K562 (cell line): ENCODE measurements around the gene U2AF1L4. TPM values are rescaled to one million over a fixed set of nuclear protein-coding genes. Genes with fewer than 3 reads are reported as not detected.

Experiments used
- ATAC-seq: fragments of 200-7000 bp; cut with Tn5 transposase; 3 replicates; pipeline ENCODE4 v1.9.1; 2020; ENCODE audit warnings: moderate library complexity
- BruUV-seq: library from RNA; stranded (reverse); fragments of 400-500 nt; replicated peaks from 2 replicates; lab custom pipeline; 2021; lab: Mats Ljungman, UMichigan
- CTCF ChIA-PET: fragments of 300-600 bp; formaldehyde crosslinking; extraction: SDS; loops from one replicate; lab custom pipeline; 2021; ENCODE audit warnings: low intra/inter-chr PET ratio; lab: Yijun Ruan, JAX
- POLR2A ChIA-PET: fragments of 300-600, 350-650 bp; sonication (Branson Sonifier 250); formaldehyde crosslinking; extraction: SDS; loops from one replicate; lab custom pipeline; 2021; ENCODE audit warnings: antibody characterized with exemption, inconsistent platforms; lab: Yijun Ruan, JAX
- DNase-seq, 4 experiments: peaks; one replicate each; pipeline versions ENCODE4 v3.0.0 to v3.0.0-alpha.2; 2011 to 2018; ENCODE audit warnings: low spot score in 3 of 4, mixed read lengths in 3 of 4; ENCODE audit errors: extremely low read depth in 1 of 4
- FAIRE-seq: peaks from 2 replicates; lab custom pipeline; 2011; peaks lifted over from hg19 to GRCh38; lab: Jason Lieb, UNC
- H2AFZ ChIP-seq: 2 replicates; pipeline ENCODE4 v1.6.0; 2011; ENCODE audit warnings: low read depth, low read length, control low read depth, inconsistent platforms
- H3K27ac ChIP-seq: fragments of 200-600 bp; 3 replicates; pipeline ENCODE4 v1.8.0; 2011; ENCODE audit warnings: low read depth, mild to moderate bottlenecking, control low read depth, inconsistent platforms, low read length, moderate library complexity, mixed read lengths; ENCODE audit errors: extremely low read depth
- H3K27me3 ChIP-seq, 2 experiments: fragments of 300-600 bp in 1 of 2; 2 replicates in 1 of 2; 3 replicates in 1 of 2; pipeline versions ENCODE4 v1.6.0 to v1.8.0; 2011; ENCODE audit warnings: inconsistent platforms in 2 of 2, low read length in 2 of 2, mild to moderate bottlenecking in 1 of 2, mixed read lengths in 1 of 2, moderate library complexity in 1 of 2; ENCODE audit not compliant: control insufficient read depth in 2 of 2, insufficient read depth in 2 of 2
- H3K36me3 ChIP-seq: fragments of 300-600 bp; 3 replicates; pipeline ENCODE4 v1.8.0; 2011; ENCODE audit warnings: mild to moderate bottlenecking, low read length, inconsistent platforms; ENCODE audit not compliant: control insufficient read depth, insufficient read depth
- H3K4me1 ChIP-seq, 2 experiments: fragments of 200-600 bp in 1 of 2; replicated peaks in 1 of 2; 2 replicates in 1 of 2; 3 replicates in 1 of 2; pipeline versions ENCODE4 v1.5.1 to v1.8.0; 2011; ENCODE audit warnings: inconsistent platforms in 2 of 2, low read length in 2 of 2, mild to moderate bottlenecking in 1 of 2, mixed read lengths in 1 of 2, moderate library complexity in 1 of 2; ENCODE audit not compliant: control insufficient read depth in 2 of 2, insufficient read depth in 2 of 2
- H3K4me2 ChIP-seq: 2 replicates; pipeline ENCODE4 v1.6.1; 2011; ENCODE audit warnings: low read length, control low read depth, inconsistent platforms, mixed read lengths; ENCODE audit not compliant: insufficient read depth
- H3K4me3 ChIP-seq: fragments of 200-600 bp; sonication (generic), shearing (Covaris generic); 2 replicates; pipeline ENCODE4 v1.5.1; 2016; ENCODE audit warnings: control low read depth, inconsistent platforms
- H3K79me2 ChIP-seq: fragments of 200-600 bp; 3 replicates; pipeline ENCODE4 v1.8.0; 2011; ENCODE audit warnings: low read length, inconsistent platforms; ENCODE audit not compliant: control insufficient read depth, insufficient read depth
- H3K9ac ChIP-seq, 2 experiments: 2 replicates each; pipeline versions ENCODE4 v1.6.0 to v1.6.1; 2011; ENCODE audit warnings: low read depth in 2 of 2, low read length in 2 of 2, control low read depth in 1 of 2, inconsistent platforms in 1 of 2, mild to moderate bottlenecking in 1 of 2, mixed read lengths in 1 of 2; ENCODE audit not compliant: insufficient read depth in 1 of 2
- H3K9me1 ChIP-seq: one replicate; pipeline ENCODE4 v1.6.0; 2011; ENCODE audit warnings: inconsistent platforms, mild to moderate bottlenecking, low read length, moderate library complexity; ENCODE audit not compliant: control insufficient read depth, insufficient read depth
- H3K9me3 ChIP-seq: replicated peaks from 2 replicates; pipeline ENCODE4 v1.5.1; 2011; ENCODE audit warnings: low read depth, low read length, inconsistent platforms; ENCODE audit not compliant: control insufficient read depth, insufficient read depth
- H4K20me1 ChIP-seq: replicated peaks from 2 replicates; pipeline ENCODE4 v1.6.1; 2011; ENCODE audit warnings: low read length, inconsistent platforms, mixed read lengths; ENCODE audit not compliant: control insufficient read depth, insufficient read depth
- CBX5 ChIP-seq: IDR thresholded peaks from 2 replicates; pipeline ENCODE4 v1.6.1; 2014; ENCODE audit warnings: low read depth, borderline replicate concordance
- E2F3 ChIP-seq: fragments of 250-450 bp; sonication (Bioruptor Pico); IDR thresholded peaks from 2 replicates; pipeline ENCODE4 v1.4.0; 2020; ENCODE audit warnings: mild to moderate bottlenecking
- EP400 ChIP-seq: fragments of 450-650 bp; IDR thresholded peaks from 2 replicates; pipeline ENCODE4 v1.6.1; 2017; ENCODE audit warnings: antibody characterized with exemption, mild to moderate bottlenecking, moderate library complexity
- HSF4 ChIP-seq: fragments of 250-450 bp; sonication (Bioruptor Pico); IDR thresholded peaks from 2 replicates; pipeline ENCODE4 v2.1.2; 2022; ENCODE audit warnings: mild to moderate bottlenecking, moderate library complexity, borderline replicate concordance
- MAX ChIP-seq: sonication (generic); formaldehyde crosslinking; IDR thresholded peaks from 2 replicates; pipeline ENCODE4 v1.9.0; 2022; ENCODE audit warnings: mild to moderate bottlenecking, missing genetic modification reagents
- MNT ChIP-seq, 2 experiments: fragments of 450-650 bp; conservative IDR thresholded peaks; 2 replicates each; pipeline ENCODE4 v1.6.1; 2017; ENCODE audit warnings: mild to moderate bottlenecking in 2 of 2, moderate library complexity in 2 of 2
- POLR2AphosphoS2 ChIP-seq: IDR thresholded peaks from 2 replicates; pipeline ENCODE4 v1.6.1; 2012; ENCODE audit warnings: low read length, improper control_type of control experiment
- RBFOX2 ChIP-seq: fragments of 200-400 bp; formaldehyde crosslinking; IDR thresholded peaks from 2 replicates; pipeline ENCODE4 v1.6.1; 2017; ENCODE audit warnings: low read depth, mild to moderate bottlenecking, low read length, moderate library complexity
- SRSF7 ChIP-seq: fragments of 200-400 bp; formaldehyde crosslinking; optimal IDR thresholded peaks from 2 replicates; pipeline ENCODE3; 2017; ENCODE audit warnings: mild to moderate bottlenecking, low read depth, low read length
- THRB ChIP-seq: fragments of 450-650 bp; formaldehyde crosslinking; conservative IDR thresholded peaks from 2 replicates; pipeline ENCODE4 v1.4.0; 2022; ENCODE audit warnings: mild to moderate bottlenecking, missing genetic modification characterization
- USF2 ChIP-seq: sonication (generic); formaldehyde crosslinking; IDR thresholded peaks from 2 replicates; pipeline ENCODE4 v1.5.0; 2020; ENCODE audit warnings: missing genetic modification reagents
- ZBTB9 ChIP-seq: fragments of 450-650 bp; formaldehyde crosslinking; IDR thresholded peaks from 2 replicates; pipeline ENCODE4 v1.4.0; 2020; ENCODE audit warnings: mild to moderate bottlenecking, moderate library complexity
- ZNF695 ChIP-seq: fragments of 450-650 bp; formaldehyde crosslinking; IDR thresholded peaks from 2 replicates; pipeline ENCODE4 v1.4.0; 2020; ENCODE audit warnings: mild to moderate bottlenecking, moderate library complexity
- ZNF766 ChIP-seq: fragments of 200-800 bp; sonication (Bioruptor generic); conservative IDR thresholded peaks from 2 replicates; pipeline ENCODE4 v1.6.1; 2016; ENCODE audit warnings: missing genetic modification characterization, missing compliant biosample characterization
- WGBS: fragments of 100-300 bp; shearing (Covaris generic); methylation state at CpG from one replicate; pipeline ENCODE4 v1.1.6; 2016; ENCODE audit warnings: low coverage, mixed read lengths; ENCODE audit not compliant: insufficient coverage; ENCODE audit errors: missing lambda C conversion rate; 5-methylcytosine and 5-hydroxymethylcytosine counted together
- in situ Hi-C: fragments of 300-500 bp; cut with MboI; formaldehyde crosslinking; loops from 4 replicates; pipeline ENCODE4 v1.15.0; 2018; ENCODE audit warnings: inconsistent platforms, mixed read lengths
- intact Hi-C: fragments of 100-400 bp; cut with micrococcal nuclease; formaldehyde crosslinking; loops from 2 replicates; pipeline ENCODE4 v1.14.2; 2022
- polyA plus RNA-seq, 8 experiments: library from polyadenylated mRNA; depleted of rRNA in 4 of 8; stranded (reverse) in 5 of 8; unstranded in 3 of 8; fragments of >200 nt; fragmentation: Nextera tagmentation in 2 of 8; fragmentation: Illumina TruSeq in 1 of 8; extraction: Ambion mirVana in 2 of 8; extraction: Trizol in 1 of 8; gene quantifications; 2 replicates each; pipeline versions ENCODE4 v1.2.1 to v1.2.3, GENCODE V29; 2011 to 2014; ENCODE audit warnings: inconsistent platforms in 1 of 8, missing spikeins in 1 of 8
- total RNA-seq, 7 experiments: library from RNA; depleted of rRNA in 6 of 7; stranded (reverse); fragments of >200 nt in 6 of 7; fragmentation: Illumina TruSeq in 2 of 7; extraction: Trizol in 2 of 7; gene quantifications; 2 replicates each; pipeline versions ENCODE4 v1.2.1 to v1.2.3, GENCODE V29; 2011 to 2021; ENCODE audit warnings: low replicate concordance in 1 of 7

U2AF1L4 gene
- total and polyA plus RNA-seq, 9 of the 15 experiments (the other 6 are each of a cell fraction or from before 2014, with no cell fraction given) = 8.4 to 19.5 (median 12.6) TPM

- H3K4me1 ChIP-seq = peaks cover 29 to 59% of the 10 kb centered on the region in 2 experiments; a peak in 4 of 5 replicates
- H3K4me3 ChIP-seq = peak overlapping the region; percentile 92
- no peaks in the 10 kb centered on the region for H4K20me1 ChIP-seq
- TF ChIP-seq ZBTB9 (CRISPR knock-in tag) (no peak), E2F3 (CRISPR knock-in tag) (no peak), POLR2AphosphoS2 (no peak), ZNF766 (CRISPR knock-in tag) (no peak), MNT (conservative IDR thresholded peaks at IDR 0.05) (no peak), RBFOX2 (no peak), USF2 (CRISPR knock-in tag) (no peak), EP400 (no peak), THRB (CRISPR knock-in tag) (no peak), ZNF695 (CRISPR knock-in tag) (no peak), HSF4 (CRISPR knock-in tag) (no peak), MAX (CRISPR knock-in tag) (no peak), CBX5 (no peak), SRSF7 (no peak)
- TF ChIP-seq, all 486 proteins: peak for 0
- FAIRE-seq (no peak), ATAC-seq (no peak), DNase-seq (no peak)
- POLR2A ChIA-PET = interaction anchor here (0.6 to 1.9 kb wide), 5 partner anchors 7 to 76 kb away, joined by 3 to 12 read pairs (median 4); no protein-coding TSS in a partner anchor
- Histone ChIP-seq H3K9me1 (no peaks in the 10 kb centered on the region), H3K4me2 (peak overlapping the region; percentile 95), H3K9me3 (no peaks in the 10 kb centered on the region), H3K36me3 (peaks cover 24% of the 10 kb centered on the region; the same call in 1 of the 3 replicates), H2AFZ (no peak overlapping the region), H3K27ac (no peak overlapping the region; the same call in 2 of the 3 replicates), H3K27me3 (no peaks in the 10 kb centered on the region), H3K9ac (peak overlapping the region in 1 of 2 experiments; percentile 92; a peak in 1 of 4 replicates), H3K79me2 (peaks cover 12% of the 10 kb centered on the region)
- BruUV-seq = no TSS peak
- CTCF ChIA-PET = no interaction called here
- intact Hi-C loops (loop anchor here (10.0 kb wide), 1 partner anchor 99 kb away; the partner anchor contains the start of genes COX6B1 and ETV2), in situ Hi-C loops (no loop called here)
- WGBS = 74% methylated on average over 15 of the region's 19 CpGs
These were observed 1.4 kb downstream of the U2AF1L4 start for GRCh38 chr19:35743640-35744429.
